Measurements from ENCODE around the gene CDC42BPB.

The CDC42BPB gene

GRCh38 chr14:103013028-103013427 lies 44.3 kb downstream of the CDC42BPB start:
- Histone ChIP-seq H3K4me1 (no peaks in the 10 kb centered on the region), H3K4me3 (ENCODE audit: low read depth, low read length) (no peak overlapping the region), H3K36me3 (peaks cover 7% of the 10 kb centered on the region; the same call in 1 of the 2 replicates), H3K9me3 (no peaks in the 10 kb centered on the region; the same call in 1 of the 2 replicates), H3K27me3 (no peaks in the 10 kb centered on the region)
- TF ChIP-seq CTCF (IDR thresholded peaks at IDR 0.05; ENCODE audit: low read depth, low read length), result no peak
- DNase-seq, result no peak

GRCh38 chr14:103009559-103009958 lies 47.8 kb downstream of the CDC42BPB start:
- H3K4me1 ChIP-seq, result no peaks in the 10 kb centered on the region
- H3K27me3 ChIP-seq, result no peaks in the 10 kb centered on the region
- no peak overlapping the region for H3K4me3 ChIP-seq (ENCODE audit: low read depth, low read length)
- no peak for DNase-seq
- H3K9me3 ChIP-seq, result no peaks in the 10 kb centered on the region
- peaks cover 17% of the 10 kb centered on the region; the same call in 1 of the 2 replicates for H3K36me3 ChIP-seq
- TF ChIP-seq CTCF (IDR thresholded peaks at IDR 0.05; ENCODE audit: low read depth, low read length), result no peak

GRCh38 chr14:103008768-103009357 lies 48.5 kb downstream of the CDC42BPB start:
- H3K4me1 ChIP-seq, result no peaks in the 10 kb centered on the region
- peak; percentile 47 for DNase-seq
- H3K4me3 ChIP-seq (ENCODE audit: low read depth, low read length), result no peak overlapping the region
- no peaks in the 10 kb centered on the region for H3K27me3 ChIP-seq
- H3K9me3 ChIP-seq, result no peaks in the 10 kb centered on the region
- no peak for TF ChIP-seq CTCF (IDR thresholded peaks at IDR 0.05; ENCODE audit: low read depth, low read length)
- H3K36me3 ChIP-seq, result peaks cover 17% of the 10 kb centered on the region; the same call in 1 of the 2 replicates

- no peaks in the 10 kb centered on the region for H3K27me3 ChIP-seq
- no peaks in the 10 kb centered on the region for H3K9me3 ChIP-seq
- H3K36me3 ChIP-seq, result peaks cover 17% of the 10 kb centered on the region; the same call in 1 of the 2 replicates
- DNase-seq, result no peak
- TF ChIP-seq CTCF (IDR thresholded peaks at IDR 0.05; ENCODE audit: low read depth, low read length), result no peak
- H3K4me3 ChIP-seq (ENCODE audit: low read depth, low read length), result no peak overlapping the region
- H3K4me1 ChIP-seq, result no peaks in the 10 kb centered on the region
These were observed 49.2 kb downstream of the CDC42BPB start for GRCh38 chr14:103008126-103008525.

- no peaks in the 10 kb centered on the region for H3K27me3 ChIP-seq
- no peak for TF ChIP-seq CTCF (IDR thresholded peaks at IDR 0.05; ENCODE audit: low read depth, low read length)
- no peaks in the 10 kb centered on the region for H3K4me1 ChIP-seq
- peaks cover 17% of the 10 kb centered on the region; the same call in 1 of the 2 replicates for H3K36me3 ChIP-seq
- no peaks in the 10 kb centered on the region for H3K9me3 ChIP-seq
- DNase-seq, result no peak
- no peak overlapping the region for H3K4me3 ChIP-seq (ENCODE audit: low read depth, low read length)
These were observed 49.8 kb downstream of the CDC42BPB start for GRCh38 chr14:103007555-103007954.

- Histone ChIP-seq H3K4me1 (no peaks in the 10 kb centered on the region), H3K36me3 (peaks cover 17% of the 10 kb centered on the region; the same call in 1 of the 2 replicates), H3K4me3 (ENCODE audit: low read depth, low read length) (no peak overlapping the region), H3K9me3 (no peaks in the 10 kb centered on the region), H3K27me3 (no peaks in the 10 kb centered on the region)
- no peak for DNase-seq
- TF ChIP-seq CTCF (IDR thresholded peaks at IDR 0.05; ENCODE audit: low read depth, low read length), result no peak
These were observed 50.3 kb downstream of the CDC42BPB start for GRCh38 chr14:103006991-103007520.
